HG02884 (cell line): ENCODE results near the gene TXNL4B.
A peak's percentile ranks its signal among the peaks of the same experiment; 100 is the strongest.

Source experiments
- ATAC-seq: cut with Tn5 transposase; IDR thresholded peaks from one replicate; pipeline ENCODE4 v1.9.1; 2021; ENCODE audit warnings: mild to moderate bottlenecking, moderate library complexity; ENCODE audit not compliant: unreplicated experiment

Gene TXNL4B

GRCh38 chr16:72112906-72113615, 19.6 kb upstream of the TXNL4B start:
- ATAC-seq, result no peak

DNA sequence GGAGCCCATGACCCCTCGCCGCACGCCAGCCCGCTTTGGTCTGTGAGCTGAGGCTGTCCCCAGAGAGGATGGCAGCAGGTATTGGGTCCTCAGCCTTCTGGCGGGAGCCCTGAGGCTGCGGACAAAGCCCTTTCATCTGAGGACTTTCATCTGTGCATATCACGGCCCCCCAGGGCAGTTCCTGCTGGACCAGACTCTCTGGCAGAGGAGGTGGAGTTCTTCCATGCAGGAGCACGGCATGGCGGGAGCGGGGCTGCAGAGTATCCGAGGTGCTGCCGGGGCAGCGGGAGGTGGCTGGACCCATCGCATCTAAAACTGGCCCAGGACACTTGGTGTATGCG, 19.0 kb upstream of the TXNL4B start:
- ATAC-seq, result no peak

DNA sequence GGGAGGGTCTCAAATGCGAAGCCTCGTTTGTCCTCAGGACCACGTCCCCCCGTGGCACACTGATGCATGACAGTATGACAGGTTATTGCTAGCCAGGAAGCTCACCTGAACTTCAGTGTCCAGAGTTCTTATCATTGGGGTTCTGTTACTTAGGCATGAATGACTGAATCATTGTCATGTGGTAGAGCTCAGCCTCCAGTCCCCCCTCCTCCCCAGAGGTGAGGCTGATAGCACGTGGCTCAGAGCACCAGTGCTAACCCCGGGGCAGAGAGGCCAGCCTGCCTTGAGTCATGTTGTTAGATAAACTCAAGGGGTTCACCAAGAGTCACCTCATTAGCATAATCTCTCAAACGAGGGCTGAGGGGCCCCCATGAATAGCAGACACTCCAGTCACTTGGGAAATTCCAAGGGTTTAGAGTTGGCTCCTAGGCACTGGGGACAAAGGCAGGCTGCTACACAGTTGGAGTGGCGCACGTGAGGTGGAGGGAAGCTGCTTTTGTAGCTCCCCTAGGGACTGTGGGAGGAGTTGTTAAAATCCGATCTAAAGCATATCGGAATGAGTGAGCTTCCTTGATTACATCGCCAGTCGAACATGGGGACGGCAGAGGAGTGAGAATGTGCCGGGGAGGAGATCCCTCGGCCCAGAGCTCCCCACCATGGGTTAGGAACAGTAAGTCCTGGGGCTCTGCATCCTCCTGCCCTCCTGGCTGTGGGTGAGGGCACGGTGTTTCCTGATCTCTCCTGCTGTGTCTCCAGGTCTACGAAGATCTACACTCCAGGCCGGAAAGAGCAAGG, 18.4 kb upstream of the TXNL4B start:
- no peak for ATAC-seq

- ATAC-seq, result no peak
Observed at GRCh38 chr16:72110662-72111615, 17.5 kb upstream of the TXNL4B start.

- no peak for ATAC-seq
Observed at GRCh38 chr16:72109966-72110530, 16.6 kb upstream of the TXNL4B start.

DNA sequence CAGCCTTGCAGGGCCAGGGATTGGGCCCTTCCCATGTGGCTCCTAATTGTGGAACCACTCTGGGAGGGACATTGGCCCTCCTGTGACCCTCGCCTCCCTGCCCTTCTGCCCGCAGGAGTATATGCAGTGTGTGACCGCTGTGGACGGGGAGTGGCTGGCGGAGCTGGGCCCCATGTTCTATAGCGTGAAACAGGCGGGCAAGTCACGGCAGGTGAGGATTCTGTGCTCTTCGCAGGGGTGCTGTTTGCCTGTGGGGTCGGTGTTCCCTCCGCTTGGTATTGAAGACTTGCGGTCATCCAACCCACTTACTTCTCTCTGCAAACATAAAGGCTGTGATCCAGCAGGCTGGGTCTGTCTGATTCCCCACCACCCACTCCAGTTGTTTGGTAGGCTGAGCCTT, 15.9 kb upstream of the TXNL4B start:
- no peak for ATAC-seq

DNA sequence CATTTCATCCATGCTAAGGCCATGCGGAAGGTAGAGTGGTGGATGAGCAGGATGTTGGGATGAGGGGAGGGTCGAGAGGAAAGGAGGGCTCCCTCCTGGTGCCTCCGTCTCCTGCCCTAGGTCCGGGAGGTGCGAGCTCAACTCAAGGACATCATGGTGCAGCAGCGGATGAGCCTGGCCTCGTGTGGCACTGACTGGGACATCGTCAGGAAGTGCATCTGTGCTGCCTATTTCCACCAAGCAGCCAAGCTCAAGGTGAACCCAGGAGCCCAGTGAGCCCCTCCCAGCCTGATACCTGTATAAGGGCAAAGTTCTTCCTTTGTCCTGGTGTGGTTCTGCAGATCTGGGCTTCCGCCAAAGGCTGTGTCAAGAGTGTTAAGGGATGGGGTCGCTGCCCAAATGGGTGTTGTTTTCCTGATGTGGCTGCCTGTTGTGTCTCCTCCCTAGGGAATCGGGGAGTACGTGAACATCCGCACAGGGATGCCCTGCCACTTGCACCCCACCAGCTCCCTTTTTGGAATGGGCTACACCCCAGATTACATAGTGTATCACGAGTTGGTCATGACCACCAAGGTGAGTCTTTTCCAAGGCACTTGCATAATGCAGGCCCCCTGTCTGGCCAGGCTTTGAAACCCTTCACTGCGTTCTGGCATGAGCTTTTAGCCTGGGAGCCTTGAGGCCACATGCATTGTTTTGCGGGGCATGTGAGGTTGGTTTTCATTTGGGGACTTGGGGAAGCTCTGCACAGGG, 15.1 kb upstream of the TXNL4B start:
- no peak for ATAC-seq

DNA sequence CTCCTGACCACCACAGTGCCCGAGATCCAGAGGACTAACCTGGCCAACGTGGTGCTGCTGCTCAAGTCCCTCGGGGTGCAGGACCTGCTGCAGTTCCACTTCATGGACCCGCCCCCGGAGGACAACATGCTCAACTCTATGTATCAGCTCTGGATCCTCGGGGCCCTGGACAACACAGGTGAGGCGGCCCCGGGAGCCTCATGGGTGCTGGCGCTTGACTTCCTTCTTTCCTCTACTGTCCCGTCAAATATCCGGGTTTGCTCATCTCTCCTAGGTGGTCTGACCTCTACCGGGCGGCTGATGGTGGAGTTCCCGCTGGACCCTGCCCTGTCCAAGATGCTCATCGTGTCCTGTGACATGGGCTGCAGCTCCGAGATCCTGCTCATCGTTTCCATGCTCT, 14.0 kb upstream of the TXNL4B start:
- no peak for ATAC-seq

DNA sequence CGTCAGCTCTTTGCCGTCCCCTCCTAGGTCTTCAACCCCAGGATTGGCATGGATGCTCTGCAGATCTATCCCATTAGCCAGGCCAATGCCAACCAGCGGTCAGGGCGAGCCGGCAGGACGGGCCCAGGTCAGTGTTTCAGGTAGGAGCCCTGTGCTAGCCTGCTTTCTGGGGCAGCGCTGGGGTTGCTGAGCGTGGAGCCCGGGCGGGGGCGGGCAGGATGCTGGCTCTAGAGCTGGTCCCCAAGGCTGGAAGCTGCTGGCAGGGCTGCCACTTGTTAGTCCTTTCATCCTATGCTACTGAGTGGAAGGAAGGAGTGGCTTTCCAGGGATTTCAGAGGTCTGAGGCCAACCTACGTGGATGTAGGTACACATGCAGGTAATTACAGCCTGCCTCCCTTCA, 12.6 kb upstream of the TXNL4B start:
- no peak for ATAC-seq

- ATAC-seq, result no peak
Observed at GRCh38 chr16:72104905-72105304, 11.5 kb upstream of the TXNL4B start.

- no peak for ATAC-seq
Observed at GRCh38 chr16:72101195-72101594, 7.8 kb upstream of the TXNL4B start.

DNA sequence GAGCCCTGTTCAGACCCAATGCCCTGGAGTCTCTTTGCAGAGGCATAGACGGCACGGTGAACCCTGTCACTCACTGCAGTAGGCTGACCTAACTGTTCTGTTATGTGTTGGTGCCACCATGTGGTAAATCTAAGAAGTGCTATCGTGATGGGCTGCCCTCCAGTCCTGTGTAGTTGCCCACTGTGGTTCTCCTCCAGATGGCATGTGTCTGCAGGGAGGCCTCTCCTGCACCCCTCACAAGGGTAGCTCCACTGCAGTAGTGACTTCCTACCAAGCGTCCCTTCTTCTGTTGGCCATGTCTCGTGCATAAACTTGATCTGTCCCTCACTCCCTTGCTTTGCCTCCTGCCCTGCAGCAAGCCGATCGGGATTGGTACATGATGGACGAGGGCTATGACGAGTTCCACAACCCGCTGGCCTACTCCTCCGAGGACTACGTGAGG, 6.0 kb upstream of the TXNL4B start:
- ATAC-seq, result peak; percentile 68

DNA sequence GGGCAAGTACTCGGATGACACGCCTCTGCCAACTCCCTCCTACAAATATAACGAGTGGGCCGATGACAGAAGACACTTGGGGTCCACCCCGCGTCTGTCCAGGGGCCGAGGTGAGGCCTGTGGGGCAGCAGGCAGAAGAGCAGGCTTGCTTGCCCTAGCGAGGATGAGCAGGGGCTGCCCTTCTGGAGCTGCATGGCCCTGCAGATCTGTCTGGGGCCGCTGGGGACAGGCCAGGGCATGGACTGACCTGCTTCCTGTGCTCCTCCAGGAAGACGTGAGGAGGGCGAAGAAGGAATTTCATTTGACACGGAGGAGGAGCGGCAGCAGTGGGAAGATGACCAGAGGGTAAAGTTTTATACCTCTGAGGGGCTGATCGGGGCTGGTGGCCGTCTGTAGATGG, 5.5 kb upstream of the TXNL4B start:
- no peak for ATAC-seq

DNA sequence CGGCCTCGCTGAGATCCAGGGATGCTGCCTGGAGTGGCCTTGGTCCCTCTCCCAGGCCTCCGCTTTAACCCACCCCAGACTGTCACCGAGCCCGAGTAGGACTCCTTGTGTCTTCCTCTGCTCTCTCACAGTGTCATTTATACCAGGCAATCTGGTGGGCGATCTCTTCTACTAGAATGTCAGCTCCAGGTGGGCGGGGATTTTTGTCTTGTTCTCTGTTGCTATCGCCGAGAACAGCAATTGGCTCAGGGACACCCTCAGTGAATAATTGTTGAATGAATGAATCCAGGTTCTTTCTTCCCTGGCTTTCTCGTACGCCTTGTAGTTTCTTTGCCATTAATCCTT, 818 bp upstream of the TXNL4B start:
- ATAC-seq, result no peak

DNA sequence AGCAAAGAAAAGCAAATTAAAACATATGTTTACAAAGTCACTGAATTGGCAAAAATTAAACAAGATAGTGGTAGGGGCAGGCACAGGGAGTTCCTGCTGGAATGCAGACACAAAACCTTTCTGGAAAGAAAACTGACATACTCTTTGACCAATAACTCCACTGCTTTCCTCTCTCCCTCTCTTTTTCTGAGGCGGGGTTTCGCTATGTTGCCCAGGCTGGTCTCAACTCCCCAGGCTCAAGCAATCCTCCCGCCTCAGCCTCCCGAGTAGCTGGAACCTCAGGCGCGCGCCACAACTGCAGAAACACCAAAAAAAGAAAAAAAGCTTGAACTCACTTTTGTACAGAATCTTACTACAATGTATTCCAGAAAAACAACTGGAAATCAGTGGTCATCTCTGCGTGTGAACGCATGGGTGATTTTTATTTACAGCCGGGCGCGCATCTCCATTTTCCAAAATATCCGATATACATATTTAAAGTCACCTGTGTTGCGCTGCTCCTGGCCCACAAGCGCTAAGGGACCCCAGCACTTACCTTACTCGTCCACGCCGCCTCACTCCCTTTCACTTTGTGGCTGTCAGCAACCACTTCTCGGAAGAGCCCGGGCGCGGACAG, 480 bp downstream of the TXNL4B start:
- no peak for ATAC-seq

GRCh38 chr16:72091217-72091616, 2.2 kb downstream of the TXNL4B start:
- ATAC-seq, result no peak

DNA sequence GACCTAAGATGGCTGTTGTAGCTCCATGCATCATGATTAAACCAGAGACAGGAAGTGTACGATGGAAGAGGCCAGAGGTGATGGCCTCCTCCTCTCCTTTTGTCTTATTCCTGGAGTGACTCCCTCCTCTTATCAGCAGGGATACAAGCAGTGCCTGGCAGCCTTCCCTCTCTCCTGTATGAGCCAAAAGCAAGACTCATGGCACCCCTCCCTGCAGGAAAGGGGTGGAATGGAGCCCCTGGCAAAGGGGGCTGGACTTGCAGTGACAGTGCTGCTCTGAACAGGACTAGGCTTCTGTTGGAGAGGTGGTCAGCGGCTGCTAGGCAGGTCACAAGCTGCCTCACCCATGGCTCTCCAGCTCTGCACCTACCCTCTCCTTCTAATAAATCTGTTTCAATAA, 8.4 kb downstream of the TXNL4B start:
- ATAC-seq, result no peak

GRCh38 chr16:72084445-72084844, 9.0 kb downstream of the TXNL4B start:
- no peak for ATAC-seq

GRCh38 chr16:72083778-72084404, 9.5 kb downstream of the TXNL4B start:
- no peak for ATAC-seq
